GM21360 (cell line): ENCODE measurements around the gene SPPL3.

Experiments
- ATAC-seq: cut with Tn5 transposase; IDR thresholded peaks from one replicate; pipeline ENCODE4 v1.9.1; 2021; ENCODE audit warnings: mild to moderate bottlenecking, moderate library complexity; ENCODE audit not compliant: unreplicated experiment

Gene SPPL3

DNA sequence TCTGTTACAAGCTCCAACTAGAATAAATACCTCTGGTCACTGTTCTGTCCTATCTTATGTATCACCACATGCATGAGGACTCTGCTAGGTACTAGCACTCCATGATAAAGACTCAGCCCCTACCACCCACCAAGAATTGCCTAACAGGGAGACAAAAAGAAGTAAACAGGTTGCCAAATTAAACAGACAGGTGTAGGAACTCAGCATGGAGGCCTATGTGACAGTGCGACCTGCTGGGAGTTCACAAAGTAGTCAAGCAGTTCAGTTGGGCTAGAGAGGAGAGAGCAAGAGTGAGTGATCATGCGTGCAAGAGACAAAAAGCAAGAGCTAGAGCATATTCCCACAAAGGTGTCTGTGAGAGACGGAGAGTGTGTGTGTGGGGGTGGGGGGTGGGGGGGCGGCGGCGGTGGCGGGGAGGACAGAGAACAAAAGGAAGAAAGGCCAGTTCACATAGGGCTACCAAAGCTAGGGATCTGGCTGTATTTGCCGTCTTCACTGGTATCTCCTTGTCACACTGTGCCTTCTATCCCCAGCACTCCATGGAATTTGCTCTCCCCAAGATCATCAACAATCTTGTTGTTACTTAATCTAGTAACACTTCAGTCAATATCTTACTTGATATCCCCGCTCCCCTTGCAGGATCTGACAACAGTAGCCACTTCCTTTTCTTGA lies 81.2 kb downstream of the SPPL3 start:
- ATAC-seq: no peak

DNA sequence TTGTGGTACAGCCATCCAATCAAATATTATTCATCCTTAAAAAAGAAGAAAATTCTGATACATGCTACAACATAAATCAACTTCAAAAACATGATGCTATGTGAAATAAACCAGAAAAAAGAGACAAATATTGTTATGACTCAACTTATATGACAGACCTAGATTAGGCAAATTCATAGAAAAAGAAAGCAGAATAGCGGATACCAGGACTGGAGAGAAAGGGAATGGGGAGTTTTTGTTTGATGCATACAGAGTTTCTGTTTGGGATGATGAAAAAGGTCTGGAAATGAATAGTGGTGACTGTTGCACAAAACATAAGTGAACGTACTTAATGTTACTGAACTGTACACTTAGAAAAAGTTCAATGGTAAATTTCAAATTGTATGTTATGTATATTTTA lies 82.3 kb downstream of the SPPL3 start:
- ATAC-seq: no peak

DNA sequence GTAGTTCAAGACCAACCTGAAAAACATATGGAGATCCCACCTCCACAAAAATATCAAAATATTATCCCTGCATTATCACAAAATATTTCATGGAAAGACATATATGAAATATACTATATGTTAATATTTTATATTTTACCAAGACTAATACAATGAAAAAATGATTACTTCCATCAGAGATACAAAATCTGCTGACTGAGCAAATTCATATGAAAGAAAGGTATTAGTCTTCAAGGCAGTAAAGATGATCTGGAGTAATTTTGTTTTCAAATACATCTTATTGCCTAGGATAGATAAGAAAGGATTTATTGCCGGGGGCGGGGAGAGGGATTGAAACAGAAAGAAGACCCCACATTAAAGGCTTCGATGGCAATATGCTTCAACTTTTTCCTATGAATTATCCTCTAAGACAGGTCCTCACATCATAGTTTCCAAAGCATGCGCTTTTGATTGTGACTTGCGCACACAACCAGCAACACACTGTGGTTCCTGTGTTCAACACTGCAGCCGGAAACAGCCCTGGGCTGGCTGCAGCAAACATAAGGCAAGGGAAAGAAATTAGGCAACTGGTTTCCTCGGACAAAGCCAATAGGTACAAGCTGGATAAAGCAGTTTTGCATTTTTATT lies 83.2 kb downstream of the SPPL3 start:
- no peak for ATAC-seq

DNA sequence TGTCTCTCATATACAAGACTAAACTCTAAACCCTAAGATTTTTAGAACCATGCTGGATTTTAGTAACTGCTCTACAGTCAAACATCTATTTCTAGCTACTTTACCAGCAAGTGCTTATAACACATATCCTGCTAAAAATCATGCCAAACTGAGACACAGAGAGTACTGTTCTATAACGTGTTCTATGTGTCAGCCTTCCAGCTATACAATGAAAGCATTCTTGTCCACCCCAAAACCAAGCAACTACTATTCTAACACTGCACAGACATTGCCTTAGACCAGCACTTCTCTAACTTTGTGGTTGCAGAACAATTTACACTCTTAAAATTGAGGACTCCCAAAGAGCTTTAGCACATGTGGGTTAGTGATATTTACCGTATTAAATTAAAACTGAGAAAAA lies 85.7 kb downstream of the SPPL3 start:
- ATAC-seq: no peak

DNA sequence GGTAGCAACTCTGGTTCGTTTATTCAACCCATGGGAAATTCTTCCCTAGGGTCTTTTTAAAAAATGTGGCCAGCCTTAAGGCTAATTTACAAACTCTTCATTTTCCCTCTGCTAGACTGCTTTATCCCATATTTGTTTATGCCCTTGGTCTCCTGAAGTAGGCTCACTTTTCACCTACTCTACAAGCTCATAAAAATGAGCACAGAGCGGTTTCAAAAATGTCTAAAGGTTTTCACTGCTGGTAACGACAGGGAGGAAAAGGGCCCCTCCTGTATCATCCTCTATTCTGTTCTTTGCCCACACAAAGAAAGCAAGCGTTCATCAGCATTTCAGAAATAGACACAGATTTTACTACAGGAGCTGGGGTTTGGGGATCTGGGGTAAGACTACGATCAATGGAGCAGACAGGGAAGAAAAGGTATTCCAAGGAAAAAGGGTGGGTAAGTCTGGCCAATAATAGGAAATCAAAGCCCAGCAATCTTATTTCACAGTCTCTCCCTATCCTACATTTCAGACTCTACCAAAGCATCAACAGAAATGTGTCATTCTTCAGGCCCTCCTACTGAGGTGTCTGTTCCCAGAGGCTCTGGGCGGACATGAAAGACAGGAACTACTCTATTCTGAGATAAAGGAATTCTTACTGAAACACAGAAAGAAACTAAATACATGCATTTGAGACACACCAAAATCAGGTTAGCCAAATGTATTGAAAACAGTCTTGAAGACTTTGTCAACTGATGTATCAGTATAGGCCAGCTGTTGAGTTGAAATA lies 86.4 kb downstream of the SPPL3 start:
- ATAC-seq: no peak

DNA sequence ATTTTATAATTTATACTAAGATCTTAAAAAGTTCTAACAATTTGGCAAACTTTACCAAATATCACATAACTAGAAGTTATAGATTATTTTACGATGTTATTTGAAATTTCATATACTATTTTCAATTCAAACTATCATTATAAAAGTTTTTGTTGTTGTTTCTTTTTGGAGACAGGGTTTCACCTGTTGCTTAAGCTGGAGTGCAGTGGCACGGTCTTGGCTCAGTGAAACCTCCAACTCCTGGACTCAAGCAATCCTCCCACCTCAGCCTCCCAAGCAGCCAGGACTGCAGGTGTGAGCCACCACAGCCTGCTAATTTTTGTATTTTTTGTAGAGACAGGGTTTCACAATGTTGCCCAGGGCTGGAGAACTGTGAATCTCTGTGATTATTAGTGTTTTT lies 87.8 kb downstream of the SPPL3 start:
- ATAC-seq: no peak

DNA sequence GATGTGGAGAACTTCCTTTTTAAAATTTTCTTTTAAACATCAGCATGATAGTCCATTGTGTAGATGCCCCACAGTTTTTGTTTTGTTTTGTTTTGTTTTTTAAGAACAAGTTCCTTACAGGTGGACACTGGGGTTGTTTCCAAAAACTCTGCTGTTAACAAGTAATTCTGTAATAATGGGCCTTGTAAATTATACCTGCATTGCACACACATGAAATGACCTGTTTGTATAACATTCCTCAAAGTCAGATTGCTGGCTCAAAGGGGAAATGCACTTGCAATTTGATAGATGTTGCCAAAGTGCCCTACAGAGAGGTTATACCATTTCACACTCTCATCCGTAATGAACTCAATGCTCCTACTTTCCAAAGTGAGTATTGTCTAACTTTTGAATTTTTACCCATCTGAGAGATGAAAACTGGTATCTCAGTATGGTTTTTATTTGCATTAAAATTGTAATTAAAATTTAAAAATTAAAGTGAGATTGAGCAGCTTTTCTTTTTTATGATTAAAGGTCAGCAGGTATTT lies 89.2 kb downstream of the SPPL3 start:
- ATAC-seq: no peak

DNA sequence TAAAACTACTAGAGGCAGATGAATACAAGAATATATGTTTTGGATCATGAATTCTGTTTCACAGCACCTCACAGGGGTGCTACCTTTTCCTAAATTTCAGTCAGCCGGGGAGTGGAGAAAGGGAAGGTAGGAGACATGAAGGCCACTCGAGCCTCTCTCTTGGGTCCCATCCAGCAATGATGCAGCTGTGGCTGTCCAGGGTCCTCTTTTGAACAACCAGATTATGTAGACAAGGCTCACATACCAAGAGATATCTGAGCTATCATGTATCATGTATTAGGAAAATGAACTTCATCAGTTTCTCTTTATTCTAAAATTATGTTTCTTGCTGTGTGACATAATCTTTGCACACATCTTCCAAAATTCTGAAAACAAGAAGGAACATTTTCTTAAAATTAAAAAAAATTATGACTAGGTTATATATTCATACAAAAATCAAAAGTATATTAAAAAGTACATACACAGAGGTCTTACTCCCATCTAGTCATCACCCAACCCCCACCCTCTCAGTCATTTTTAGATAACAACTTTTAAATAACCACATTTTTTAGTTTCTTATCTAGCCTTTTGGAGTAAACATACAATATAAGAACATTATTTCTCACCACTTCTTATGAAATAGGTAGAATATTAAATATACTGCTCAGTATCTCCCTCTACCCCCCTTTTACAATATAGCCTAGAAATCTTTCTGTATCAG lies 89.8 kb downstream of the SPPL3 start:
- no peak for ATAC-seq

DNA sequence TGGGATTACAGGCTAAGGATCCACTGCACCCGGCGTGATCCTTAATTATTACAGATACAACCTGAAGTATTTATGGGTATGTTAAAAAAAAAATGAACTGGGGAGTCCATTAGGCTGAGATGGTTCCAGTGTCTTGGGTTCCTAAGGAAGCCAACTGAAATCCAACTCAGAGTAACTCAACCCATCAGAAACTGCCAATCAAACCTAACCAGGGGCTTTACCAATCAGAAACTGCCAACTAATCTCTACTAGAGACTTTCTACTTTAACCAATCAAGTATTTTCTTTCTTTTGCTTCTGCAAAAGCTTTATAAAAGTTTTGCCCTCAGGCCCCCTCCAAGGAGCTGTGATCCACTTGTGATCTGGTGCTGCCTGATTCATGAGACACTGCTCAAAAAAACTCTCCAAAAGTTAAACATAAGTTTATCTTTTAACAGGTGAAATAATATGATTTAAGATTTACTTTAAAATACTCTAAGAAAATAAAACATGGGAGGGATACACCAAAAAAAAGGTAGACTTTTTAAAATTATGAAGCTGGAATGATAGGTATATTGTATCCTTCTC lies 90.5 kb downstream of the SPPL3 start:
- ATAC-seq: no peak

DNA sequence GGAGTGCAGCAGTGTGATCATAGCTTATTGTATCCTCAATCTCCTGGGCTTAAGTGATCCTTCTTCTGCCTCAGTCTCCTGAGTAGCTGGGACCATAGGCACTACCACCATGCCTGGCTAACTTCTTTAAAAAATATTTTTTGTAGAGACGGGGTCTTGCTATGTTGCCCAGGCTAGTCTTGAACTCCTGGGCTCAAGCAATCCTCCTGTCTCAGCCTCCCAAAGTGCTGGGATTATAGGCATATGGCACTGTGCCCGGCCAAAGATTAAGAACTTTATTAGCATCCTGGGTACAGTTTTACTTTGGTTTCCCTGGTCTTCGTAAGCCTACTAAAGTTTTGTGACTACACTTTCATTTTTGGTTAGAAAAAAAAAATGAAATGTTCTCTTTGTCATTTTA lies 94.1 kb downstream of the SPPL3 start:
- ATAC-seq: no peak

DNA sequence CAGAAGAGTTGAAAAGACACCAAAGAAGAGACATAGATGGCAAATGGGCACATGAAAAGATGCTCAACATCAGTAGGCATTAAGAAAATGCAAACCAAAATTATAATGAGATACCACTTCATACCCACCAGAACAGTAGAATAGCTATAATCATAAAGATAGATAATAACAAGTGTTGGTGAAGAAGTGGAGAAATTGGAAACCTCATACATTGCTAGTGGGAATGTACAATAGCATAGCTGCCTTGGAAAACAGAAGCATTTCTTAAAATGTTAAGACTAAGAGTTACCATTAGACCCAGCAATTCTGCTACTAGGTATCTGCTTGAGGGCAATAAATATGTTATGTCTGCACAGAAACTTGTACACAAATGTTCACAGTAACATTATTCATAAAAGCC lies 99.7 kb downstream of the SPPL3 start:
- ATAC-seq: no peak

DNA sequence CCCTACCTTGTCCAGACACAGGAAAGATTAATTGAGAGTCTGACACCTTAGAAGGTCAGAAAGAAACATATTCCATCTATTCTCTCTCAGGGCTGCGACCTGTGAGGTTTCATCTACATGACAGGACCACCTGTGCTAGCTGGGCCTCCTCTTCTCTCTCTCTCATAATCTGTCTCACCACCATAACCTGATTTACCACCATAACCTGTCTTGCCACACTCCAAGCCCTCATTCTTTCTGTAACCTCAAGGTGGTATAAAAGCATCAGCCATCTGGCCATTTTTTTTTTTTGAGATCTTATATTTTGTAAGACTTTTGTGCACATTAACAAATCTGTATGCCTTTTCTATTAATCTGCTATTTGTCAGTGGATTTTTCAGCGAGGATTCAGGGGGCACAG lies 103.0 kb downstream of the SPPL3 start:
- ATAC-seq: no peak

DNA sequence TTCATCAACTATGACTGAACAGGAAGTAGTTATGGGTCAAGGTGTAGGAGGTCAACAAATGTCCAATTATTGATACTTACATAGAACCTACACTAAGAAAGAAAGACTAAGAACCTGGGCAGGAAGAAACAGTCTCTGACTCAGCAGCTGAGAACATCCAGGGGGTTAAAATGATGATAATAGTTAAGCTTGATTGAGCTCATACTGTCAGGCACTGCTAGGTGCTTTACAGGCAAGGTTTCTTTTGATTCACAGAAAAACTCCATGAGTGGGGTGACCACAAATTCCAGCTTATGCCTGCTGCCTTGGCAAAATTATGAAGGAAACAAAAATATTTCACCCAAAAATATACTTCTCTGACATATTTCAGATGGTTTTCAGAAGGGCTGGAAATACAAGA lies 103.5 kb downstream of the SPPL3 start:
- ATAC-seq: no peak

DNA sequence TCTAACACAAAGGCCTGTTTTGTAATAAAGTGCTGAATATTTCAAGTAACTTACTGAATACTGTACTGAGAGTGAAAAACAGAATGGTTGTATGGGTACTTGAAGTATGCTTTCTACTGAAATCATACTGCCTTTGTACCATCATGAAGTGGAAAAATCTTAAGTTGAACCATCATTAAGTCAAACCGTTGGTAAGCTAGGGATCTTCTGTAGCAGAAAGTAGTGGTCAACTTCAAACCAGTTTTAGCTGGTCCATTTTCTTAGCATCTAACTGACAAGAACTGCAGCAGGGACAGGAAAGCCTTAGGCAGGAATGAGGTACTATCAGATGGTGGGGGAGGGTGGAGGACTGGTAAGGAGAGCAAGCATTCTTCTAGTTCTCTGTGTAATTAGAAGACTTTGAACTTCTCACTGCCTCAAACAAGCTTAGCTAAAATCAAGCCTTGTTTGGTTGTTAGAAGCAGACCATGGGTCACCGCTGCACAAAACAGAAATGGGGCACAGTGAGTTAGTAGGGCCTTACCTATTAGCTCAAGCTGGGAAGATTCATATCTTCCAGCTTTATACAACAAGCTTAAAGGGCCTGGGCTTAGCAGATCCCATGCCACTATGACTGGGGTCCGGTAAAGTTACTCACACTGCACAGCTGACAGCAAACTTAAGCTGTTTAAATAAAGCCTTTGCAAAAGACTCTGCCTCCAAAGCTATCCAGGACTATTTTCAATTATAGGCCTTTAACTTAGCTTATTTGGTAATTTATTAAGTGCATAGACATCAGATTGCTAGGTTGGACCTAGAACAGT lies 104.7 kb downstream of the SPPL3 start:
- no peak for ATAC-seq

DNA sequence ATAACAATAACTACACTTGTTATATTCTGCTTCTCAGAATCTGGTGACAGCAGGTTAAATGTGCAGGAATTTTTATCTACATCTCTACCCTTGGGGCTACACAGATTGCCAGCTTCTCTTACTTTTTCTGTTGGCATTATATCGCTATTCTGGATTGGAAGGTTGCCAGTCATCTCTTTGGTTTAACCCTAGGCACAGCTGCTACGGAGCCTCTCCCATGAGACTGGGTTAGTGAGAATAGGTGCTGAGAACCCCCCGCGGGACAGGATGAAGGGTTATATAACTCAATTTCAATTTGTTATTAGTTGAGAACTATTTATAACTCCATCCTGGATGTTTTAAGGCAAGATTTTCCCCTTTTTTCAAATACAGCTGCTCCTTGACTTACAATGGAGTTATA lies 105.5 kb downstream of the SPPL3 start:
- ATAC-seq: no peak

DNA sequence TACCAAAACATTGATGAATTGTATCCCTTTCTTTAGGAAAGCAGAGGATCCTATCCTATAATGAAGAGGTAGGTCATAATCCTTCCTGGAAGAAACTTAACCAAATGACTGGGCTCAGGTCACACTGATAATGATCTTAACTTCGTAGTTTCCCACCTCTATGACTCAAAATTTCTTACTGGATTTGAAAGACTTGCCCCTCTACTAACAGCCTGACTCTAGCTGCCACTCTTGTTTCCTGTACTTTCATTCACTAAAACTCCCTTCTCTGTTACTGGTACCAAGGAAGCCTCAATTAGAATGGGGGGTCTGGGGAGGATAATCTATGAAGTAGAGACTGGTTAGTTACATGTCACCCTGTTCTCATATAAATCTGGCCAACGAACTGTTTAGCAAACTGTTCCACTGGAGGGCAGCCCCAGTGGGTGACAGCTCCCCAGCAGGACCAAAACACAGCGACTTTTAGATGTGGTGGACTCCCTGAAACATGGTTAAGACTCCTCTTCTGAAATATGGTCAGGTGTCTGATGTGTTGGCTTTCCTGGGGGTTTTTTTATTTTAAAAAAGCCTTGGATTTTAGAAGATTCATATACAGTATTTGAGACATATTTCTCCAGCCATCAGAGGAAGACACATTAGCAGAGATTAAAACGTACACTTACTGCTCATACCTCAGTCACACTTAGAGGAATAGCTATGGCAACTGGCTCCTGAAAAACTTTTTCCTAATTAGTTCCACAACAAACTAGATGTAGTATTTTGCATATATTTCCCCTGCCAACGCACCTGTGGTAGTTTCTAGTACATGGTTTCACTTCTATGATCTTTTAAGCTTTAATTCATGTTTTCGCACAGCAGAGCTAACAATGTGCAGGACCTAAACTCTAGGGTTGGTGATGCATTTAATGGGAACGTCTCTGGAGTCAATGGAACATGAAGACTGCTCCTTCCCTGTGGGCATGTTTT lies 106.2 kb downstream of the SPPL3 start:
- ATAC-seq: no peak

DNA sequence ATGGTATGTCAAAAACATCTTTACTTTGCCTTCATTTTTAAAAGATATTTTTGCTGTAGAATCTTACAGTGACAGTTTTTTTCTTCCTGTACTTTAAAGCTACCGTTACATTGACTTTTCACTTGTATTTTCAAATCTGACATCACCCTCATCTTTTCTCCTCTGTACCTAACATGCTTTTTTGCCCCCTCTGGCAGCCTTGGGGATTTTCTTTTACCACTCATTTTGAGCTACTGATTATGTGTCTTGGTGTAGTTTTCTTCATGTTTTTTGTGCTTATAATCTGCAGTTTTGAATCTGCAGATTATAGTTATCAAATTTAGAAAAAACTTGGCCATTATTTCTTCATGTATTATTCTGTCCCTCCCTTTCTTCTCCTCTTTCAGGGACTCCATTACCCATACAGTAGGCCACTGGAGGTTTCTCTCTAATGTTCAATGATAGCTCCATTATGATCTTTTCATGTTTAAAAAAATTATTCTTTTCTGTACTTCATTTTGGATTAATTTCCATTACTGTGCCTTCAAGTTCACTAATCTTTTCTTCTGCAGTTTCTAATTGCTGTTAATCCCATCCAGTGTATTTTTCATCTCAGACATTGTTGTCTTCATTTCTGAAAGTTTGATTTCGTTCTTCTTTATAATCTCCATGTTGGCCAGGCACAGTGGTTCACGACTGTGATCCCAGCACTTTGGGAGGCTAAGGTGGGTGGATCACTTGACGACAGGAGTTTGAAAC lies 108.5 kb downstream of the SPPL3 start:
- no peak for ATAC-seq

DNA sequence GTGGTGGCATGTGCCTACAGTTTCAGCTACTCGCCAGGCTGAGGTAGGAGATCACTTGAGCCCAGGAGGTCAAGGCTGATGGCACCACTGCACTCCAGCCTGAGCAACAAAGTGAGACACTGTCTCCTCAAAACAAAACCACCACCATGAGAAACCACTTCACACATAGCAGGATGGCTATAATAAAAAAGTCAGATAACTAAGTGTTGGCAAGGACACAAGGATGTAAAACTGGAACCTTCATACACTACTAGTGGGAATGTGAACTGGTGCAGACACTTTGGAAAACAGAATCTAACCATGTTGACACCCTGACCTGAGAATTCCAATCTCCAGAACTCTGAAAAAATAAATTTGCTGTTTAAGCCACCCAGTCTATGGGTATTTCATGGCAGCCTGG lies 110.8 kb downstream of the SPPL3 start:
- ATAC-seq: no peak
